C4-2B (cell line): ENCODE results near the gene TM9SF4.

Source experiments
- H3K27ac ChIP-seq: fragments of 450-650 bp; 2 replicates; pipeline ENCODE4 v1.5.1; 2017
- CTCF ChIP-seq: fragments of 450-650 bp; conservative IDR thresholded peaks from 2 replicates; pipeline ENCODE4 v1.5.1; 2017; ENCODE audit warnings: mild to moderate bottlenecking
- ZFX ChIP-seq: fragments of 450-650 bp; IDR thresholded peaks from 2 replicates; pipeline ENCODE4 v1.6.1; 2017

The TM9SF4 gene

GRCh38 chr20:32158943-32159660 lies 49.6 kb downstream of the TM9SF4 start:
- no peak overlapping the region for H3K27ac ChIP-seq
- TF ChIP-seq CTCF (no peak), ZFX (no peak)

DNA sequence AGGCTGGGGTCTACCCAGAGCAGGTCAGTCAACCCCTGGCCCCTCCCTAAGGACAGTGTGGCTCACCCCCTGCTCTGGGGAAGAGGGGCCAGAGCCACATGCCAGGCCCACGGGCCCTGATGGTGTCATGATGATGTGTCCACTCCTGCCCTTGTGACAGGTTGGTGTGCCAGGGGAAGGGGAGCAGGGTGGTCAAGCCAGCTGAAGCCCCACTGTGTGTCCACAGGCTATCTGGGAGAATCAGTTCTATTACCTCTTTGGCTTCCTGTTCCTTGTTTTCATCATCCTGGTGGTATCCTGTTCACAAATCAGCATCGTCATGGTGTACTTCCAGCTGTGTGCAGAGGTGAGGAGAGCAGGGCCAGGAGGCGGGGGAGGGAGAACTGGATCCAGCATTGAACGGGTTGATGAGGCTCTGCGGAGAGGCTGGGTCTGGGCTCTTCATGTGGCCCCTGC lies 50.3 kb downstream of the TM9SF4 start:
- H3K27ac ChIP-seq = no peak overlapping the region
- TF ChIP-seq ZFX = no peak
- TF ChIP-seq CTCF = no peak

- H3K27ac ChIP-seq = no peak overlapping the region
These were observed 50.8 kb downstream of the TM9SF4 start for GRCh38 chr20:32160341-32160740.

GRCh38 chr20:32162351-32162750 lies 52.8 kb downstream of the TM9SF4 start:
- no peak for TF ChIP-seq CTCF
- TF ChIP-seq ZFX = no peak
- H3K27ac ChIP-seq = no peak overlapping the region

More at GRCh38 chr20:32160341-32160740, 50.8 kb downstream of the TM9SF4 start:
- TF ChIP-seq ZFX = no peak
- TF ChIP-seq CTCF = no peak

GRCh38 chr20:32163951-32164350 lies 54.4 kb downstream of the TM9SF4 start:
- no peak for TF ChIP-seq CTCF
- TF ChIP-seq ZFX = no peak
- no peak overlapping the region for H3K27ac ChIP-seq

- no peak overlapping the region for H3K27ac ChIP-seq
- no peak for TF ChIP-seq ZFX
- TF ChIP-seq CTCF = no peak
These were observed 55.6 kb downstream of the TM9SF4 start for GRCh38 chr20:32164984-32165735.

GRCh38 chr20:32165836-32166545 lies 56.5 kb downstream of the TM9SF4 start:
- no peak for TF ChIP-seq CTCF
- TF ChIP-seq ZFX = no peak
- no peak overlapping the region for H3K27ac ChIP-seq
